ENCODE results near the gene APBA2.
"Not testable (repeated sequence)": the region's sequence is repeated elsewhere in the genome, so short reads cannot be mapped to it uniquely, and the experiment has no call there.

Gene APBA2

GRCh38 chr15:29031502-29032228, 145.9 kb downstream of the APBA2 start:
- no peak for DNase-seq (ENCODE audit: low read depth in 1 of 2, low spot score in 1 of 2)

- DNase-seq (ENCODE audit: low read depth in 1 of 2, low spot score in 1 of 2), result no peak
Observed at GRCh38 chr15:29032229-29032625, 146.5 kb downstream of the APBA2 start.

DNA sequence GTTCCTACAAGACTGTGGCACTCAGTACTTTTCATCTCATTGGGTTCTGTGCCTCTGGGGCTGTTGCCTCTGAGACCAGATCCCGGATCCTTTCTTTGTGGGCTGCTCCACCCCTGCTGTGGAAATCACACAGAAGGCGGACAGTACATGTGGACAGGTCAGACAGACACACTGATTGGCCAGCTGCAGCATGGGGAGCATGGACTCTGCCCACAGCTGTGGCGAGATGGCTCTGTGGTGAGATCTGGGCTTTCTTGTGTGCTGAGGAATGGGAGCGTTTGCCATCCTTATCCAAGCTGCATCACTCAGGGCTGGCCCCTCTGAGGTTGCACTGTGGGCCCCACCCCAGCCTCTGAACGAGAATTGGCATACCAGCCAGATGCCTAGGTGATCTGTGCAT, 147.0 kb downstream of the APBA2 start:
- DNase-seq (ENCODE audit: low read depth in 1 of 2, low spot score in 1 of 2), result no peak

GRCh38 chr15:29034151-29034550, 148.4 kb downstream of the APBA2 start:
- no peak for DNase-seq (ENCODE audit: low read depth in 1 of 2, low spot score in 1 of 2)

DNA sequence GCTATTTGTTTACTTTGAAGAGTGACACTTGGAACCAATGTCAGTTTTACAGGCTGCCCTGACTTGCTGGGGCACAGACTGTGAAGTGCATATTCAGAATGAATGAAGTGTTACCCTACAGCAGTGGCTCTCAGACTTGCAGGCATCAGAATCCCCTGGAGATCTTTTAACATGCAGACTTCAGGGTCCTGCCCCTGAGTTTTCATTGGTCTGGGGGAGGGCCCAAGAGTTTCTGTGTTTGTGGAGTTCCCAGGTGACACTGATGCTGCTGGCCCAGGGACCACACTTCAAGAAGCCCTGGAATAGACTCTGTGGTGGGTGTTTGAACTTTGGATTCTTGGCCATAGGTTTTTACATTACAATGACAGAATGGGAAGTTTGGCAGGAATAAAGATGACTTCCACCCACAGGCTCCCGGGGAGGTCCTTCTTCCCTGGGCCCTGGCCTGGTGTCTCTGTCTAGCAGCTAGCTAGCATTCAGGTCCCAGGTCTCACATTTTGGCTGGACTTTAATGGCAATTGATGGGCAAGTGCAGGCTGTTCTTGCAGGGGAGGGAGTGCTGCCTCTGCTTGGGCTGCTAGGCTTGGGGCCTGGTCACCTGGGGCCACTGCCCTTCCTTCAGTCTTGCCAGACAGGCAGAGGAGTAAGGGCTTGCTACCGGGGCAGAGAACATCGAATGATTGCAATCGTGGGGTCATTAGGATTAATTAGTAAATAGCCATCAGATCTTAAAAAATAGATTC, 149.0 kb downstream of the APBA2 start:
- no peak for DNase-seq (ENCODE audit: low read depth in 1 of 2, low spot score in 1 of 2)

GRCh38 chr15:29035336-29036285, 149.8 kb downstream of the APBA2 start:
- DNase-seq (ENCODE audit: low read depth in 1 of 2, low spot score in 1 of 2), result no peak

- DNase-seq (ENCODE audit: low read depth in 1 of 2, low spot score in 1 of 2), result no peak
Observed at GRCh38 chr15:29037997-29038705, 152.4 kb downstream of the APBA2 start.

GRCh38 chr15:29039466-29040369, 153.9 kb downstream of the APBA2 start:
- no peak for DNase-seq (ENCODE audit: low read depth in 1 of 2, low spot score in 1 of 2)

DNA sequence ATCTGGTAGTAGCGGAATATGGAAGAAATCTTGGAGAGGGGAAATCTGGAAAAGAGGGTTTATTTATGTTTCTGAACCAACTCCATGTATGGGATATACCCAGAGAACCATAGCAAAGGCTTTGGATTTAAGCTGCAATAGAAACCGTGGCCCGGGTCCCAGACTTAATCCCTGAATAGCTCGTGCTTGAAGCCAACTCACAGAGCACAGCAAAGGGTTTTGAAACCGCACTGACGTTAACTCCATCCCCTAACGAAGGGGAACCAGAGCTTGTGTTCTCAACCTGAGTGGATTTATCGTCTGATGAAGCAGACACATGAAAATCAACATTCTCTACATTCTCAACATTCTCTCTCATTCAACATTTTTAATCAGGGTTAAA, 154.6 kb downstream of the APBA2 start:
- DNase-seq (ENCODE audit: low read depth in 1 of 2, low spot score in 1 of 2), result no peak

GRCh38 chr15:29043736-29044502, 158.1 kb downstream of the APBA2 start:
- DNase-seq (ENCODE audit: low read depth in 1 of 2, low spot score in 1 of 2), result no peak

DNA sequence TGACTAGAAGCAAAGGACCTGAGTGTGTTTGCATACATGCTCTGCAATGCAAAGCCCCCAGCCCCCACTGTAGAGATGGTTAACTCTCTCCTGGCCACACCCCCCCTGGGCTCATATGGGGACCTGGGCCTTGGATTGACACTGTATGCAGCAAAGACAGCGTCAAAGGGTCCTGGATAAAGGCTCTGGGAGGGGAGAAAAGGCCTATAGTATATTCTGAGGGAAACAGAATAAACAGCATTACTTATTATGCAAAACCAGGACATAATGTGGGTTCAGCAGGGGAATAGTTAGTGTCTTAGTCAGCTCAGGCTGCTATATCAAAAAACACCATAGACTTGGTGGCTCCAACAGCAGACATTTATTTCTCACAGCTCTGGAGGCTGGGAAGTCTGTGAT, 158.7 kb downstream of the APBA2 start:
- DNase-seq (ENCODE audit: low read depth in 1 of 2, low spot score in 1 of 2), result no peak

DNA sequence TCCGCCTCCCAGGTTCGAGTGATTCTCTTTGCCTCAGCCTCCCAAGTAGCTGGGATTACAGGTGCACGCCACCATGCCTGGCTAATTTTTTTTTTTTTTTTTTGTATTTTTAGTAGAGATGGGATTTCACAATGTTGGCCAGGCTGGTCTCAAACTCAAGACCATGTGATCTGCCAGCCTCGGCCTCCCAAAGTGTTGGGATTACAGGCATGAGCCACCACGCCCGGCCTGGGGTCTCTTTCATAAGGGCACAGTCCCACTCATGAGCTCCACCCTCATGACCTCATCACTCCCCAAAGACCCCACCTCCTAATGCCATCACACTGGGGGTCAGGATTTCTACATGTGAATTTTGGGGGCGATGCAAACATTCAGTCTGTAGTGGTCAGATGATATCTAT, 159.4 kb downstream of the APBA2 start:
- DNase-seq (ENCODE audit: low read depth in 1 of 2, low spot score in 1 of 2), result not testable (repeated sequence)

DNA sequence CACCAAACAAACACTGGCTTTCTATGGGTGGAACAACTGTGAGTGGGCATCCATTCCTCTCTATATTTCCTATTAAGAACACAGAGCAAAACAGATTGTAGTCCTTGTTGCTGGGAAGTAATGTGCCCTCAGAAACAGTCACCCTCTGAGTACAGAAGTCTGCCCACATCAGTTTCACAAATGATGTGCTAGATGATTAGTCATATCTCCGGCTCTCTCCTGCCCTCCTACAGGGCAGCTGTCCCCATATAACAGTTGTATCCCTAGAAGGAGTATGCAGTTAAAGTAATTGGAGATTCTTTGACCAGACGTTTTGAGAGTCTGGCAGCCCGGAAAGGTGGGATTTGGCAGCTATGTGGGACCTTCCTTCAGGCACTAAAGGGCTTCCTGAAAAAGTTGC, 159.9 kb downstream of the APBA2 start:
- peak in 1 of 2 donors; percentile 32 for DNase-seq (ENCODE audit: low read depth in 1 of 2, low spot score in 1 of 2)

GRCh38 chr15:29046281-29046810, 160.6 kb downstream of the APBA2 start:
- DNase-seq (ENCODE audit: low read depth in 1 of 2, low spot score in 1 of 2), result no peak

DNA sequence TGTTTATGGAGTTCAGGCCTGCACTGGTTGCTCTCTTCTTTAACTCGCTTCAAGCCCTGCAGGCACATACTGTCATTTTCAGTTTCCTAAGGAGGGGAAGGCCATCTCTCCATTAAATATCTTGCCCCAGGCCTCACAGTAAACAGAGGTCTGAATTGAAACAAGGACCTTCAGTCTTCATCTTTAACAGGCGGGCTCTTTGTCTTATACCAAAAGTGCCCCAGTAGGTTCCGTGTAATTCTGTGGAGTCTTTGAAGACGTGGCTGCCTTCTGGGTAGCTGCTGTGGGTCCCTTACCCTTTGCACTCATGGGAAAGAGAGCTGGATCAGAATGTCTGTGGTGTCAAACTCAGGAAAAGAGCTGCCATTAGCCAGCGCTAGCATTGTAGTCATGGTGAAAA, 161.2 kb downstream of the APBA2 start:
- no peak for DNase-seq (ENCODE audit: low read depth in 1 of 2, low spot score in 1 of 2)

DNA sequence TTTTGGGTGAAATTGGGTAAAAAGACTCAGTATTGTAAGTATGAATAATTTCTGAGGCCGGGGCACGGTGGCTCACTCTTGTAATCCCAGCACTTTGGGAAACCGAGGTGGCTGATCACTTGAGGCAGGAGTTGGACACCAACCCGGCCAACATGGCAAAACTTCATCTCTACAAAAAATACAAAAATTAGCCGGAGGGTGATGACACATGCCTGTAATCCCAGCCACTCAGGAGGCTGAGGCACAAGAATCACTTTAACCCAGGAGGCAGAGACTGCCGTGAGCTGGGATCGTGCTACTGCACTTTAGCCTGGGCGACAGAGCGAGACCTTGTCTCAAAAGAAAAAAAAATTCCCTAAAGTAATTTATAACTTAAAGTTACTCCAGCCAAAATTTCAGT, 162.2 kb downstream of the APBA2 start:
- DNase-seq (ENCODE audit: low read depth in 1 of 2, low spot score in 1 of 2), result no peak

- DNase-seq (ENCODE audit: low read depth in 1 of 2, low spot score in 1 of 2), result no peak
Observed at GRCh38 chr15:29050870-29051269, 165.1 kb downstream of the APBA2 start.

- no peak for DNase-seq (ENCODE audit: low read depth in 1 of 2, low spot score in 1 of 2)
Observed at GRCh38 chr15:29051422-29051821, 165.6 kb downstream of the APBA2 start.

DNA sequence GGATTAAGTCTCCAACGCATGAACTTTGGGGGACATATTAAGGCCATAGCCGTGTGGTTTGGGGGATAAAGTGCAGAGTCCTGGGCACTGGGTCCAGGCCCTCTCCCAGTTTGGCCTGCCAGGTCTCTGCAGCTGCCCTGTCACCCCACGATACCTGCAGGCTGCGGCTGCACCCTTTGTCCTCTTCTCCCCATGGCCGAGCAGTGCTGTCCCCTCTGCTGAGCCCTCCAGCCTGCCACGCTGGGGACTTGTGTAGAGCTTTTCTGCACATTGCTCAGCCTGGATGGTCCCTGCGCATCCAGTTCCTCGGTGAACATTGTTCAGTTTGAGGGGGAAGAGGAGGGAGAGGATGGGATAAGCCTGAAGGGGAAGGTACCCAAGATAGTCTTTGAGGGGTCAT, 167.2 kb downstream of the APBA2 start:
- no peak for DNase-seq (ENCODE audit: low read depth in 1 of 2, low spot score in 1 of 2)
